RWPE2 (cell line): Measurements from ENCODE around the gene CFAP53.
A peak's percentile ranks its signal among the peaks of the same experiment; 100 is the strongest.
"Not testable (repeated sequence)": the region's sequence is repeated elsewhere in the genome, so short reads cannot be mapped to it uniquely, and the experiment has no call there.

Source experiments
- ATAC-seq: fragments of 200-7000 bp; cut with Tn5 transposase; 3 replicates; pipeline ENCODE4 v1.9.1; 2021; ENCODE audit warnings: low read depth
- DNase-seq: peaks from one replicate; pipeline ENCODE4 v3.0.0-alpha.2; 2020; ENCODE audit warnings: low spot score
- H3K27ac ChIP-seq: fragments of 450-650 bp; 2 replicates; pipeline ENCODE4 v1.5.1; 2017; ENCODE audit warnings: mild to moderate bottlenecking; ENCODE audit not compliant: poor library complexity, severe bottlenecking
- H3K27me3 ChIP-seq: fragments of 250-450 bp; sonication (Bioruptor Pico); 2 replicates; pipeline ENCODE4 v1.5.1; 2021; ENCODE audit warnings: mild to moderate bottlenecking, moderate library complexity; ENCODE audit not compliant: insufficient read depth, poor library complexity, severe bottlenecking
- H3K36me3 ChIP-seq: fragments of 250-450 bp; sonication (Bioruptor Pico); 2 replicates; pipeline ENCODE4 v1.5.1; 2020; ENCODE audit warnings: low read depth, mild to moderate bottlenecking, moderate library complexity
- H3K4me1 ChIP-seq: fragments of 250-450 bp; sonication (Bioruptor Pico); 2 replicates; pipeline ENCODE4 v1.5.1; 2021; ENCODE audit warnings: mild to moderate bottlenecking, moderate library complexity; ENCODE audit not compliant: insufficient read depth, poor library complexity, severe bottlenecking
- H3K4me3 ChIP-seq: fragments of 250-450 bp; sonication (Bioruptor Pico); 2 replicates; pipeline ENCODE4 v1.5.1; 2021; ENCODE audit warnings: mild to moderate bottlenecking, moderate library complexity; ENCODE audit not compliant: severe bottlenecking
- H3K9me3 ChIP-seq: fragments of 250-450 bp; sonication (Bioruptor Pico); 2 replicates; pipeline ENCODE4 v1.5.1; 2021; ENCODE audit warnings: mild to moderate bottlenecking, moderate library complexity; ENCODE audit not compliant: severe bottlenecking
- TF ChIP-seq, protein P1 (sequence below): fragments of 450-650 bp; IDR thresholded peaks from one replicate; pipeline ENCODE4 v1.5.1; 2017; ENCODE audit warnings: mild to moderate bottlenecking, moderate library complexity; ENCODE audit not compliant: poor library complexity, severe bottlenecking

CFAP53 gene

DNA sequence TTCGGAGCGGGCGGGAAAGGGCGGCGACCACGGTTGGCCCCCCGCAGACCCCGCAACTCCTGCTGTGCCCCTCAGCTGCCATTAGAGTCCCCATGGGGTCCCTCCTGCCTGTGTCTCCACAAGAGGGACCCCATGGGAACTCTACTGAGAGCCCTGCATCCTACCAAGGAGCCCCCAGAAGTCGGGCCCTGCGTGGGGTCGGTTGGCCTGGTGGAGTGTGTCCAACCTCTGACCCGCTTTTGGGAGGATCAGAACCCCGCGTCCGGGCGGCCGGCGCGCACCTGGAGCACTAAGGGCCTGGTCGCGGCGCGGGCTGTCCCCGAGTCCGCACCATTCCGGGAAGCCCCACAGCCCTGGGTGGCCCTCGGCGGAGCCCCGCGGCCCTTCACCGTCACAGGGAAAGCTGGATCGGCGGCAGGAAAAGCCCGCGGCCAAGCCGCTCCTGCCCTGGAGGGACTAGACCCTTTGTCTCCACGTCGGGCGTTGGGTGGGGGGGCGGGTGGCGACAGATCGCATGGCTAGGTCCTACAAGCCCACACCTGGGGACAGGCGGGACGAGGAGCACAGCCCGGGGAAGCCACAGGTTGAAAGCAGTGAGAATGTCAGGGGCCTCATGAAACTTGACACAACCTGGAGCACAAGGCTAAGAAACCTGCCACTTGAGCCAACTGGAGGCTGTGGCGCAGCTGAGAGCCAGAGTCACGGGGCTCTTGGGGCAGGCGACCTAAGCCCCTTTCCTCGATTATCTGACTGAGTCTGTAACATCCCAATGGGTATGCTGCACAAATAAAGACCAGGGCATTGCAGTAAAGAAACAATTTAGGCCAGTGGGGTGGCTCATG, 32.4 kb upstream of the CFAP53 start:
- Histone ChIP-seq H3K27ac (no peak overlapping the region), H3K4me1 (peaks cover 2% of the 10 kb centered on the region), H3K36me3 (no peaks in the 10 kb centered on the region), H3K27me3 (no peaks in the 10 kb centered on the region), H3K9me3 (no peaks in the 10 kb centered on the region), H3K4me3 (peak overlapping the region; percentile 27)
- TF ChIP-seq, protein P1, sequence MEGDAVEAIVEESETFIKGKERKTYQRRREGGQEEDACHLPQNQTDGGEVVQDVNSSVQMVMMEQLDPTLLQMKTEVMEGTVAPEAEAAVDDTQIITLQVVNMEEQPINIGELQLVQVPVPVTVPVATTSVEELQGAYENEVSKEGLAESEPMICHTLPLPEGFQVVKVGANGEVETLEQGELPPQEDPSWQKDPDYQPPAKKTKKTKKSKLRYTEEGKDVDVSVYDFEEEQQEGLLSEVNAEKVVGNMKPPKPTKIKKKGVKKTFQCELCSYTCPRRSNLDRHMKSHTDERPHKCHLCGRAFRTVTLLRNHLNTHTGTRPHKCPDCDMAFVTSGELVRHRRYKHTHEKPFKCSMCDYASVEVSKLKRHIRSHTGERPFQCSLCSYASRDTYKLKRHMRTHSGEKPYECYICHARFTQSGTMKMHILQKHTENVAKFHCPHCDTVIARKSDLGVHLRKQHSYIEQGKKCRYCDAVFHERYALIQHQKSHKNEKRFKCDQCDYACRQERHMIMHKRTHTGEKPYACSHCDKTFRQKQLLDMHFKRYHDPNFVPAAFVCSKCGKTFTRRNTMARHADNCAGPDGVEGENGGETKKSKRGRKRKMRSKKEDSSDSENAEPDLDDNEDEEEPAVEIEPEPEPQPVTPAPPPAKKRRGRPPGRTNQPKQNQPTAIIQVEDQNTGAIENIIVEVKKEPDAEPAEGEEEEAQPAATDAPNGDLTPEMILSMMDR = no peak
- ATAC-seq (no peak), DNase-seq (no peak)

DNA sequence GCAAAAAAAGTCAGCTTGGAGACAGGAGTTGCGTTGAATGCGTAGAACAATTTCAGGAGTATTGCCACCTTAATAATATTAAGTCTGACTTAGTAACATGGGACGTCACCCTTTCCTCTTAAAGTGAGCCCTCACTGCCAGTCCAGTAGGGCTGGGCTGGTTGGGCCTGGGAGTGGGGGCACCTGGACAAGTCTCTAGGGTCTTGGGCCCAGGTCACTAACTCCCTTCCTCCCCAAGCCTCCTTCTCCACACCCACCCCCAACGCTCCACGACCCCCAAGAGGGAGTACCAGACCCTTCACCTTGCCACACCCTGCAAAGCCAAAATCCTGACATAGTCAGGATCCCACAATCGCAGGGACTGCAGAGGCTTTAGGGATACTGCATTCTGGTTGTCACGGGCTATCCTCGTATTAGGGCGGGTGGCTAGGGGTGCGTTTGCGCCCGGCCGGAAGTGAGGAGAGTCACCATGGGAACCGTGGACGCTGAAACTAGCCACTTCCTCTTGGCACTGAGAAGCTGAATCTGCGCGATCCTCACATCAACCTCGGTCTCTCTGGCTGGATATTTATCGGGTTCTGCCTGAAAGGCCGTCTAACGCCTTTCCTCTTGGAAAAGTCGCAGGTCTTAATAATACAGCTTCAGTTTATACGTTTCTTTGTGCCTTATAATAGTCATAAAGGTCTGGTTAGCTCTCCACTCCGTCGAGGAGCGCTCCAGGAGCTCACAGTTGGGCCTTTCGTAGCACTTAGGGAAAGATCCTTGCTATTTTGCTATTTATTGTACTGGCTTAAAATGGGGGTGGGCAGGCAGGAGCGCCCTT, 31.5 kb upstream of the CFAP53 start:
- peak overlapping the region; percentile 27 for H3K4me3 ChIP-seq
- DNase-seq = no peak

DNA sequence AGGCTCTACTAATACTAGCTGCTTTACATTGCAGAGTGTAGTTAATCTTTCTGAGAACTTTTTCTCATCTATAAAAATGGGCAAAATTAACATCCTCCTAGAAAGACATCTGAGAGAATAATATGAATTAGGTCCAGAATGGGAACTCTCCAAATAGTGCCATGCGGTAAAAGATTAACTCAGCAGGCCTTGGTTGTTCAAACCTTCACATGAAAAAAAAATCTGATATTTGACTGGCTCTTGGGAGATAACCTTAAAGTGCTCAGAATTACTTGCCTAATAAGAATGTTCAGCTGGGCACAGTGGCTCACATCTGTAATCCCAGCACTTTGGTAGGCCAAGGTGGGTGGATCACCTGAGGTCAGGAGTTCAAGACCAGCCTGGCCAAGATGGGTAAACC, 26.7 kb upstream of the CFAP53 start:
- TF ChIP-seq, protein P1 = no peak
- H3K27ac ChIP-seq = no peak overlapping the region

More for the DNA sequence above, 31.5 kb upstream of the CFAP53 start:
- Histone ChIP-seq H3K27ac (no peak overlapping the region), H3K4me1 (peaks cover 2% of the 10 kb centered on the region), H3K27me3 (no peaks in the 10 kb centered on the region), H3K9me3 (no peaks in the 10 kb centered on the region), H3K36me3 (no peaks in the 10 kb centered on the region)
- TF ChIP-seq, protein P1 = no peak
- peak; percentile 93 for ATAC-seq

DNA sequence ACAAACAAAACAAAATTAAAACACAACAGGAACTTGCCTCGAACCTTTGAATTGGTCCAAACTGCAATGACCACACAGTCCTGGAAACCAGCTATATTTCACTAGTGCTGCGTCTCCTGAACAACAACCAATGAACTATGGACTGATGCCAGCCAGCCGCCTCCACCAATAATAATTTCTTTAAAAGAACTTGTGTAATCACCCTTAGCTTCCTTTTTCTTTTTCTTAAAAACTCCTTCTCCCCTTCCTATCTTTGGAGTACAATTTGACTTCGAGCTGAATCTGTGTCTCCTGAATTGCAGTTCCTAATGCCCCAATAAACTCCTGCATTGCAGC, 22.8 kb upstream of the CFAP53 start:
- Histone ChIP-seq H3K4me1 (peaks cover 2% of the 10 kb centered on the region), H3K36me3 (peaks cover 13% of the 10 kb centered on the region), H3K9me3 (no peaks in the 10 kb centered on the region), H3K27ac (no peak overlapping the region), H3K4me3 (no peak overlapping the region), H3K27me3 (no peaks in the 10 kb centered on the region)
- no peak for ATAC-seq
- TF ChIP-seq, protein P1 = no peak
- DNase-seq = no peak

More for the DNA sequence above, 26.7 kb upstream of the CFAP53 start:
- Histone ChIP-seq H3K27me3 (no peaks in the 10 kb centered on the region), H3K4me3 (no peak overlapping the region), H3K36me3 (no peaks in the 10 kb centered on the region), H3K4me1 (peaks cover 4% of the 10 kb centered on the region), H3K9me3 (no peaks in the 10 kb centered on the region)
- DNase-seq (no peak), ATAC-seq (no peak)

DNA sequence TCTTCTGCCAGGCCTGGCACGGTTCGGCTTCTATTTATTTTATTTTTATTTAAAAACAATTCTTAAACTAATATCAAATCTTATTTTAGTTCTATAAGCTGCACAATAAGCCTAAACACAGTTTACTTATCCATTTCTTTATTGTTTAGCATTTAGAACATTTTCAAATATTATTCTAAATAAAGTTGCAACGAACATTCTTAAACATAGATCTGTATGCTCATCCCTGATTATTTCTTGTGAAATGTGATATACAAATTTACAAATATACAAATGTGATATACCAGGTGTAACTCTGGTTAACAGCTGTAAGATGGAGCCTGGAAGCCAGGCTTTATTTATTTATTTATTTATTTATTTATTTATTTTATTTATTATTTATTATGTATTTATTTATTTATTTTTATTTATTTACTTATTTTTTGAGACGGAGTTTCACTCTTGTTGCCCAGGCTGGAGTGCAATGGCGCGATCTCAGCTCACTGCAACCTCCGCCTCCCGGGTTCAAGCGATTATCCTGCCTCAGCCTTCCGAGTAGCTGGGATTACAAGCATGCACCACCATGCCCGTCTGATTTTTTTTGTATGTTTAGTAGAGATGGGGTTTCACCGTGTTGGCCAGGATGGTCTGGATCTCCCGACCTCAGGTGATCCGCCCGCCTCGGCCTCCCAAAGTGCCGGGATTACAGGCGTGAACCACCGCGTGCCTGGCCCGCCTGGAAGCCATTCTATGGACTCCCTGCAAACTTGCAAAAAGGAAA, 22.2 kb upstream of the CFAP53 start:
- not testable (repeated sequence) for ATAC-seq

More for the DNA sequence above, 22.2 kb upstream of the CFAP53 start:
- peak overlapping the region; percentile 22 for H3K27ac ChIP-seq
- H3K27me3 ChIP-seq, DNase-seq, H3K9me3 ChIP-seq, H3K4me1 ChIP-seq: not testable (repeated sequence)
- H3K36me3 ChIP-seq = peaks cover 18% of the 10 kb centered on the region
- peak overlapping the region; percentile 56 for H3K4me3 ChIP-seq
